ENCODE results near the gene DENND1A.

GRCh38 chr9:123823194-123823947, 106.6 kb downstream of the DENND1A start:
- TF ChIP-seq NANOG (IDR thresholded peaks at IDR 0.05; ENCODE audit: borderline replicate concordance): no peak
- TF ChIP-seq CTCF (conservative IDR thresholded peaks at IDR 0.05; ENCODE audit: low read depth in 2 of 2): no peak
- no peak for TF ChIP-seq EZH2phosphoT487 (IDR thresholded peaks at IDR 0.05; ENCODE audit: unreplicated experiment)
- no peak for TF ChIP-seq EZH2 (IDR thresholded peaks at IDR 0.05; ENCODE audit: low read depth, unreplicated experiment)
- TF ChIP-seq POLR2AphosphoS5 (IDR thresholded peaks at IDR 0.05; ENCODE audit: low read depth): no peak
